Stimulated activated CD4-positive, alpha-beta T cell treated with anti-CD3 and anti-CD28 coated beads, Interleukin-2, amount 100 ng/mL, for 4 hours (primary cell): Measurements from ENCODE around the gene PNKP.

Experiments
- DNase-seq: peaks from one replicate; pipeline ENCODE4 v3.0.0-alpha.2; 2020; ENCODE audit warnings: low read depth

The PNKP gene

GRCh38 chr19:49859682-49860335, 7.6 kb downstream of the PNKP start:
- DNase-seq: no peak

- no peak for DNase-seq
These were observed 9.0 kb downstream of the PNKP start for GRCh38 chr19:49858088-49858985.

GRCh38 chr19:49857838-49858087, 9.6 kb downstream of the PNKP start:
- DNase-seq: no peak

- DNase-seq: no peak
These were observed 10.1 kb downstream of the PNKP start for GRCh38 chr19:49857061-49857837.

GRCh38 chr19:49856574-49857021, 10.8 kb downstream of the PNKP start:
- no peak for DNase-seq

- no peak for DNase-seq
These were observed 11.5 kb downstream of the PNKP start for GRCh38 chr19:49855676-49856573.

- DNase-seq: no peak
These were observed 12.1 kb downstream of the PNKP start for GRCh38 chr19:49855277-49855675.

- DNase-seq: no peak
These were observed 12.8 kb downstream of the PNKP start for GRCh38 chr19:49854378-49855263.

GRCh38 chr19:49853852-49854377, 13.5 kb downstream of the PNKP start:
- DNase-seq: no peak

- no peak for DNase-seq
These were observed 14.7 kb downstream of the PNKP start for GRCh38 chr19:49852631-49853126.

GRCh38 chr19:49851456-49852259, 15.7 kb downstream of the PNKP start:
- peak; percentile 22 for DNase-seq

- DNase-seq: peak; percentile 79
These were observed 16.7 kb downstream of the PNKP start, which contains the start of gene PTOV1 for GRCh38 chr19:49850487-49851342. PTOV1 (plus strand) TSS chr19:49851159.

- no peak for DNase-seq
These were observed 17.2 kb downstream of the PNKP start for GRCh38 chr19:49850221-49850486.

- no peak for DNase-seq
These were observed 17.7 kb downstream of the PNKP start for GRCh38 chr19:49849433-49850220.

GRCh38 chr19:49848938-49849337, 18.4 kb downstream of the PNKP start:
- DNase-seq: no peak

GRCh38 chr19:49847731-49848696, 19.4 kb downstream of the PNKP start:
- no peak for DNase-seq

- DNase-seq: no peak
These were observed 21.0 kb downstream of the PNKP start for GRCh38 chr19:49846408-49846807.
